NOMO-1 treated with dmso at 0.1 percent for 144 hours (cell line): Measurements from ENCODE around the gene C2orf49.
"Not testable (repeated sequence)": the region's sequence is repeated elsewhere in the genome, so short reads cannot be mapped to it uniquely, and the experiment has no call there.

Source experiments
- DNase-seq: peaks from one replicate; lab custom pipeline; 2025; ENCODE audit not compliant: unreplicated experiment; lab: John Stamatoyannopoulos, UW

Gene C2orf49

GRCh38 chr2:105320651-105321215 lies 16.6 kb upstream of the C2orf49 start:
- no peak for DNase-seq

GRCh38 chr2:105321875-105322646 lies 15.3 kb upstream of the C2orf49 start:
- no peak for DNase-seq

- no peak for DNase-seq
Measured at GRCh38 chr2:105323111-105323510, 14.2 kb upstream of the C2orf49 start.

DNA sequence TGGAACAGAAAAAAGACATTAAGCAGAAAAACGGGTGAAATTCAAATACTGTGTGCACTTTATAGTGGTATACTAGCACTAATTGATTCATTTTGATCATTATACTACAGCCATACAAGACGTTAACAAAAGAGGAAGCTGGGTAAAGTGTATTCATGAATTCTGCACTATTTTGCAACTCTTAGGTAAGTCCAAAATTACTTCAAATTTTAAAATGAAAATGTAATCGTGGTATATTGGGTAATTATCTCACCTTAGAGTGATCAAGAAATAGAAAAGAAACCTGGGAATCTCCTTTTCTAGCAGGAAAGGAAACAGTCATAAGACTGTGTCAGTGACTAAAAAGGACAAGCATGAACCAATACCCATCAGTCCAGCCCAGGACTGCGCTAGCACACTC lies 13.2 kb upstream of the C2orf49 start:
- DNase-seq = peak; percentile 8

DNA sequence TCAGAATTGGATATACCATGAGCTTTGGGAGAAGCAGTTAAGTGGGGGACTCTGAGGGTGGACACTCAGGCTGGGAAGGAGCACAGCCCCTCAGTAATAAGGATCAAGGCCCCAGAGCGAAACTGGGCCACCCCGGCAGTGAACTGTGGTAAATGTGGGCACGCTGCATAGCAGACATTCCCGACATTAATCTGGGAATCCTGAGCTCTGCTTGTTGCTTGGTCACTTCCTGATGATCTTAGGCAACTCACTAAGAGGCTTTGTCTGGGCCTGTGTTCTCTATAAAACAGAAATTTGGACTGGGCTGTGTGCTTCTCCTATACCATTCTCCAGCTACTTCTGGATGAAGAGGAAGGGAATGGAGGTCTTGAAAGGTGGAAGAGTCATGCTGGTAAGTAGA lies 12.6 kb upstream of the C2orf49 start:
- DNase-seq = no peak

DNA sequence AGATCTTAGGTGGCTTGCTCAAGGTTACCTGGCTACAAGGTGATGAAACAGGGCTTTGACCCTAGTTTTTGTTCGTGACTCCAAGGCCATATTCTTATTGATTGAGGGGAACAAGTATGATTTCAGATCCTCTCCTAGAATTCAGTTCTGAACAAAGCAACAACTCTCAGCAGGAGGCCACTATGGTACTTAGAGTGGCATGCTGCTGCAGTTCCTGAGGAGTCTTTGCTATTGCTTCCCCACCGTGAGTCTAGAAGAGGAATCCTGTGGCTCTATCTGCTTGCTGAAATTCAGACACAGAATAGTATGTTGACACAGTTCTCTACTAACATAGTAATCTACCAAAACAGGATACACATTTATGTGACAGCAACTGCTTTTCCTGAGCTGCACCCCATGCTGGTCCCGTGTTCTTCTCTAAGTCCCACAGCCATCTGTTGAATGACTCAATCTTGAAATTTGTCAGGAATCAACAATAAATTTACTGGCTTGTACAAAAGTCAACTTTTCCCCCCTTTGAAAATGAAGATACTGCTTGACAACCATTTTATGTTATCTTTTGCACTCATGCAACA lies 11.9 kb upstream of the C2orf49 start:
- DNase-seq = no peak

DNA sequence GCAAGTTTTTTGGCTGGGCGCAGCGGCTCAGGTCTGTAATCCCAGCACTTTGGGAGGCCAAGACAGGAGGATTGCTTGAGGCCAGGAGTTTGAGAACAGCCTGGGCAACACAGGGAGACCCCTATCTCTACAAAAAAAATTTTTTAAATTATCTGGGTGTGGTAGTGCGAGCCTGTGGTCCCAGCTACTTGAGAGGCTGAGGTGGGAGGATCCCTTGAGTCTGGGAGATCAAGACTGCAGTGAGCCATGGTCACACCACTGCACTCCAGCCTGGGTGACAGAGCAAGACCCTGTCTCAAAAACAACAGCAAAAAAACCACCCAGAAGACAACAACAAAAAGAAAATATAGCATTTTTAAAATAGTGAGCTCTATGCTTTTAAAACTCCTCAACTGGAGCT lies 10.1 kb upstream of the C2orf49 start:
- not testable (repeated sequence) for DNase-seq

DNA sequence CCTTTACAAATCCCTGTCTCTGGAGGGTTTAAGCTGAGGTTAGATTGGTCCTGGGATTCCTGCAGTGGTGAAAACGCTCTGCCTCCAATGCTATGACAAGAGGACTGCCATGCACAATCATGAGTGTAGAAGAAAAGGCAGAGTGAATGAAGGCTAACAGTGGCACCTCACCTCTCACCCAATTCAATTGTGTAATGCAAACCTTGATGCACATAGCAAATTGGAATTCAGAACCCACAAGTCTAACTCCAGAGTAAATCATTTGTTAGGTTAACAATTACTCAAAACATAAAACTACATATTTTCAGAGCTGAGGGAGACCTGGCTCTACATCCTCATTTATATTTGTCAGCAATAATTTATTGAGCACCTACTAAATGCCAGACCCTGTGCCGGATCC lies 9.7 kb upstream of the C2orf49 start:
- DNase-seq = no peak

DNA sequence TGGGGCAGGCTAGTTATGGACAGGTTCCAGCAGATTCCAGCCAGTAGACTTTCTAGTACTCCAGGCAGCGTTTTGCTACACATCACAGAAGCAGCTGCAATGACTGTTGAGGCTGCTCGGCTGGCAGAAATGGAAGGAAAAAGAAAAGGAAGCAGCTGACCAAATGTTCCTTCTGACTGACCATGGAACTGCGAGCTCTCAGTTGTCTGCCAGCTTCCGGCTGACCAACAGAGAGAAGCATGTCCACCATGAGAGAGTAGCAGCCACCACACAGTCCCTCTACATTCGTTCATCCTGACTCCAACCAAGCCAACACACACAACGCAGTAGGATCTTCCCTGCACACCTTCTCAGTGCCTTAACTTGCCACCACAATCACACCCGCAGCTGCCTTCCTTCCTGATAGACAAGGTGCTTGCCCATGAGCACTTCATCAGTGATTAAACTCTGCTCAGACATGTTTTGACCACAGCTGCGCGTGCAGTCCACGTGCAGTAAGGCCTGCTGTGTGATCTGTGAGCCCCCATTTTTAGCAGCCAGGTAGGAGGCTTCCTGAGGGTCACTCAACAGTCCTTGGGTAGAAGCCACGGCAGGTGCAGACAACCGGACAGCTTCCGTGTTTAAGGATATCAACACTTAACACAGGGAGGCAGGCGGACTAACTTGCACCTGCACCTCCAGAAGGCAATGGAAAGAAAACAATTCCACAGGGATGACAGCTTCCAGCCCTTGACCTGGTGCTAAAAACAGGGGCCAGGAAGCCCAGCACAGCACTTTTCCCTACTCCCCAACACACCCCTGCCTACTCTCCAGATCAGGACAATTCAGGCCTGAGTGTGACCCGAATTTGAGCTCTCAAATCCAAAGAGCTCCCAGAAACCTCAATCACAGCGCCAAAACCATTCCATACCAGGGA lies 8.8 kb upstream of the C2orf49 start:
- DNase-seq = no peak

- no peak for DNase-seq
Measured at GRCh38 chr2:105329197-105329554, 8.2 kb upstream of the C2orf49 start.

DNA sequence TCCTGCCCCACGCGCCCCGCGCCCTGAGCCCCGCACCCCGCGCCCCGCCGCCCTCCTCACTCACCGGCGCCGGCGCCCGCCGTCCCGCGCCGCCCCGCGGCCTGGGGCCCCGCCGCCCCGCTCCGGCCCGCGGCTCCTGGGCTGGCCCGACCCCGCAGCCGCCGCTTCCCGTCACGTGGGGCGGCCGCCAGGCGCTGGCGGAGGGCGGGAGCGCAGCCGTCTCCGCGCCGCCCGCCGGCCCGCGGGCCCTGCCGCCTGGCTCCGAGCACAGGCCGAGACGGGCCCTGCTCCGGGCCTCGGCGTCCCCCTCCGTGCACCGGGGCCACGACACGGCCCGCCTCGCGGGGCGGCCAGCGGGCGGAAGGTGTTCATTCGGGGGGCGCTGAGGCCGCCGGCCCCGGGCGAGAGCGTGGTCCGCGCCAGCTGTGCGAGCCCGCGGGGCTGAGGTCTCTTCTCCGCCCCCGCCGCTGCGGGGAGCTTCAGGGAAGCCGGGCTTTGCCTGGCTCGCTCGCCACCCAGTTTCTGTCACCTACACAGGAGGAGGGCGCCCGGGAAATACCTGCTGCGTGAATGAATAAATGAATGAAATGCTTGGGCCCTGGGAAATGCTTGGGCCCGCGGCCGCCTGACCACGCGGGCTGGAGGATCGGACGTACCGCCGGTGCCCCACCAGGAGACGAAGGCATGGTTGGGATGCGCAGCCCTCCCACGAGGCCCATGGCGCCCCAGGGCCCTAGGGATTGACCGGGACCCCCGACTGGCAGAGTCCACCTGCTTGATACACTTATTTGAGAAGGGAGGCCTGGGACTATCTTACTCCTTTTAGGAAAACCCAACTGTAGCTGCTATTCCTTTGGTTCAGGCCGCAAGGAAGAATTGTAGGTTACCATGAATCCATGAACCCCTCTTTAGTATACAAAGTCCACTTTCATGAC lies 7.5 kb upstream of the C2orf49 start, which contains the start of gene TGFBRAP1:
TGFBRAP1 (minus strand) TSS at position 175 of the 935 bp plus-strand sequence. CDS start 21,434 bp downstream, outside the sequence.
- peak; percentile 28 for DNase-seq

DNA sequence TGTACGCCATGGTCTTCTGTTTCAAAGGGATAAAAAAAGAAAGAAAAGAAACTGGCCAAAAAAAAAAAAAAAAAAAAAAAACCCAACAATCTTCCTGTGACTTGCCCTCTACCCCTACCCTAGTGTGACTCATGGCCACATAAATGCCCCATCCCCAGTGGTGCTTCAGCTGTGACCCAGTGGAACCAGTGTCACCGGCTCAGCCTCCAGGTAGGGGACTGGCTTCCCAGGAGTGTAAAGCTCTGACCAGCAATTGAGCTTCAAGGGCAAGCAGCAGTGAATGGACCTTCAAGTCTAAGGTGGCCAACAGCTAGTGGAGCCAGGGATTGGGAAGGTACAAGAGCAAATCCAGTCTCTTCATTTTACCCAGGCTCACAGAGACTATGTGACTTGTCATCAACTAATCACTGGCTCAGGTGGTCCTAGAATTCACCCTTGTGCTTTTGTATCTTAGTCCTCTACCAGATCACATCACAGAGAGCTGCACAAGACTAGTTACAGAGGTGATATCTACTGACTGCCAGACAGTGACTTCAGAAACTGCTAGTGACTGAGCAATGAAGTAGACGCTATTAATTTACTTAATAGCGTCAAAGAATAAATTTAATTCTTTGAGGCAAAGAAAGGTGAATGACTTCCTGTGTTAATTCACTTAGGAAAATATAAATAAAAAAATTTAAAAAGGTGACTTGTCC lies 6.5 kb upstream of the C2orf49 start:
- no peak for DNase-seq

DNA sequence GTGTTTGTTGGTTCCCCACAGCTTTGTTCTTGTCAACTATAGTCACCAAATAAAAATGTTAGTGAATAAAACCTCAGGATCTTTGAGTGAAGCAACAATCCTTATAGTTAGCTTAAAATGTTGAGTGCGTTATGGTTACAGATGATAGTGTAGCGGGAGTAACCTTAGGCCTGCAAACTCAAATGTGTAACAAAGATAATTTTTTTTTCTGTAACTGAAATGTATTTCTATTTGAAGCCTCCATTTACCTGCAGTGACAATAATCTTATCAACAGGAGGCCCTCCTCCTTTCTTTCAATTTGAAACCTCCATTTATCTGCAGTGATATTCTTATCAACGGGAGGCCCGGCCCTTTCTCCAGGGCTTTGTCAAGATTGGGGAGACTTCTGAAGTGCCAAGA lies 3.1 kb upstream of the C2orf49 start:
- no peak for DNase-seq

DNA sequence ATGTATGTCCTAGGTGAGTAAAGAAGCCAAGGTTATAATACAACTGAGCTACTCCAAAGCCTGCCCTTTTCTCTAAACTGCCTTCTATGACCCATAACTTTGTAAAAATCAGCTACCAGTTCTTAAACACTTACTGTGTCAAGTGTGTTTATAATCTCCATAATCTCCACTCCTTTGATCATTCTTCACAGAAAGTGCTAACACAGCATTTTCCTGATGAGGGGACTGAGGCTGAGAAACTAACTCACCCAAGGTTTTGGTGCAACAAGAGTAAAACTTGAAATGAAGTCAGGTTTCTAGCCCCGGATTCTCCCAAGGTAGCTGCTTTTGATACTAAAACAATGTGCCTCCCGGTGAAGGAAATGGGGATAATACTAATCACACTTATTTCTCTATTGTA lies 1.9 kb upstream of the C2orf49 start:
- DNase-seq = no peak

DNA sequence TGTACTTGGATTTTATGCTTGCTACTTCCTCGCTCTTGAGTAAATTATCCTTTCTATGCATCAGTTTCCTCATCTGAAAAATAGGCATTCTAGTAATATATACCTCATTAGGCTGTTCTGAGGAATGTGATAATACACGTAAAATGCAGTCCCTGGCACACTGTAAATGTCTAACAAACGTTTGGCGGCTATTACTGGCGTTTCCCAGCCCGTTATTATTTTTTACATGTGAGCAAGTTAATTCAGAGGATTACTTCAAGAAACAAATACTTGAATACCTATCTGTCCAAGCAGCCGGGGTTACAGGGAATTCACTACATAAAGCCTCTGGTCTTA lies 586 bp upstream of the C2orf49 start:
- DNase-seq = no peak

DNA sequence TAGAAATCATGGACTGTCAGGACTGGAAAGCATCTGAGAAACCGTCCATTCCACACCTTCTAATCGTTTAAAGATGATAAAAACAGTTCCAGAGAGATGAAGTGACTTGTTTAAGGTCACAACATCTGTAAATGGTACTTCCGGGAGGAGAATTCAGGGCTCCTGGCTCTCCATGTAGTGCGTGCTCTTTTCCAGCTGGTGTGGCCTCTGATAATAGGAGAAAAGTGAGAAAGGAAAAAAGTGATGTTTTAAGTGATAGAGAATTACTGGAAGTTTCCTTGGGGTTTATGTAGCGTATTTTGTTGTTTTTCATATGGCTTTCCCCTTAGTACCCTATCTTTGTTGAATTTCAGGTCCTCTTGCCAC lies 663 bp downstream of the C2orf49 start:
- no peak for DNase-seq

GRCh38 chr2:105339414-105339813 lies 2.1 kb downstream of the C2orf49 start:
- DNase-seq = no peak

DNA sequence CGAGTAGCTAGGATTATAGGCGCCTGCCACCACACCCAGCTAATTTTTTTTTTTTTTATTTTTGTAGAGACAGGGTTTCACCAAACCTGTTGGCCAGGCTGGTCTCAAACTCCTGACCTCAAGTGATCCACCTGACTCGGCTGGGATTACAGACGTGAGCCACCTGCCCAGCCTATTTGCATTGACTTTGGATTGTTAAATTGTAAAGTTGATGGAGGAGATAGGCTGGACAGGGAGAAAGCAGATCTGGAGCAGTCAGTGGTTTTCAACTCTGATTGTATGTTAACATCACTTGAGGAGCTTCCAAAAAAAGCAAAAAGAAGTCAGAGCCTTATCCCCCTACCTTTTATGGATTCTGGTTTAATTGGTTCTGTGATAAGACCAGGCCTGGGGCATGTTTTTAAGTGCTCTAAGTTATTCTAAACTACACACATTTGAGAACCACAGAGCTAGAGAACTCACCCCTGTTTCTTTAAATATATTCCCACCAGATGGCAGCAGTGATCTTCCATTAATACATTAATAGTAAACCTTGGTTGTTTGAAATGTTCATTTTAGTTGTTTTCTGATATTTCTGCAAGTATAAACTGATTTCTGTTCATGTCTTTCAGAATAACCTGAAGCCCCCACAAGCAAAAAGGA lies 7.5 kb downstream of the C2orf49 start:
- no peak for DNase-seq

- no peak for DNase-seq
Measured at GRCh38 chr2:105357122-105357521, 19.8 kb downstream of the C2orf49 start.

DNA sequence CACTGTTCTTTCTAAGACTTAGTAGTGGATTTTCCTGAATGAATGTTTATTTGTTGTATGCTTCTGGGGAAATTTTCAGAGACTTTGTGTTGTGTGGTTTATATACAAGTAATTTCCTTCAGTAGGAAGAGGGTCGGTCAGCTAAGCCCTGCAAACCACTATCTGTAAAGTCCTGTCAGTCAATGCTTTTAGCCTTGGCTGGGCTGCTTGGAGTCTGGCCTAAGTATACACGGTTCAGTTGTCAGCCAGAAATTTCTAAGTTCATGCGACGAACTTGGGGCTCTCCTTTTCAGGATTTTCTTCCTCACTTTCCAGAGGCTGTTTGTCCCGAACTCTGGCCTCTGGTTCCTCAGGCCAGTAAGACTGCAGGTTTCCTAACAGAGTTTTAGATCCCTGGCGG lies 21.3 kb downstream of the C2orf49 start:
- DNase-seq = no peak
